Upper lobe of right lung (tissue), 1 donor: ENCODE data around the gene KRT79. TPM values are rescaled to one million over a fixed set of nuclear protein-coding genes. Genes with fewer than 3 reads are reported as not detected.

Experiments
- ATAC-seq: fragments of 200-7000 bp; cut with Tn5 transposase; one replicate; pipeline ENCODE4 v1.9.1; 2020; ENCODE audit warnings: mild to moderate bottlenecking, moderate library complexity
- DNase-seq: peaks from one replicate; pipeline ENCODE4 v3.0.0-alpha.2; 2020
- H3K27ac ChIP-seq: fragments of 200-600 bp; one replicate; pipeline ENCODE4 v1.8.0; 2022
- H3K27me3 ChIP-seq: fragments of 200-600 bp; one replicate; pipeline ENCODE4 v1.8.0; 2022; ENCODE audit warnings: mild to moderate bottlenecking
- H3K36me3 ChIP-seq: fragments of 200-600 bp; one replicate; pipeline ENCODE4 v1.8.0; 2022
- H3K4me1 ChIP-seq: fragments of 200-600 bp; one replicate; pipeline ENCODE4 v1.8.0; 2022
- H3K4me3 ChIP-seq: fragments of 200-600 bp; one replicate; pipeline ENCODE4 v1.8.0; 2022; ENCODE audit warnings: mild to moderate bottlenecking
- H3K9me3 ChIP-seq: fragments of 200-600 bp; one replicate; pipeline ENCODE4 v1.8.0; 2022
- intact Hi-C: fragments of 100-400 bp; cut with DNase I; formaldehyde crosslinking; loops from one replicate; pipeline ENCODE4 v1.11.0; 2022
- total RNA-seq: library from RNA; stranded (reverse); fragmentation: NEBNext Ultra II Directional; extraction: Animal tissue kit (Norgen Biotek cat#: 25700); gene quantifications from one replicate; pipeline ENCODE4 v1.2.1, GENCODE V29; 2021
- TF ChIP-seq, protein P1 (sequence below): fragments of 200-600 bp; IDR thresholded peaks from one replicate; pipeline ENCODE4 v1.8.0; 2022; ENCODE audit warnings: antibody characterized with exemption
- donor health status: DM: no; HTN: yes; CAD: no; lungs with severe emphysema.

The KRT79 gene
- total RNA-seq, 1 donor from 2014 or later, result 5.4 TPM

- Histone ChIP-seq H3K9me3 (no peaks in the 10 kb centered on the region), H3K27me3 (no peaks in the 10 kb centered on the region), H3K27ac (no peak overlapping the region), H3K4me1 (peaks cover 4% of the 10 kb centered on the region), H3K4me3 (no peak overlapping the region), H3K36me3 (no peaks in the 10 kb centered on the region)
- DNase-seq (peak; percentile 11), ATAC-seq (no peak)
- TF ChIP-seq, protein P1, sequence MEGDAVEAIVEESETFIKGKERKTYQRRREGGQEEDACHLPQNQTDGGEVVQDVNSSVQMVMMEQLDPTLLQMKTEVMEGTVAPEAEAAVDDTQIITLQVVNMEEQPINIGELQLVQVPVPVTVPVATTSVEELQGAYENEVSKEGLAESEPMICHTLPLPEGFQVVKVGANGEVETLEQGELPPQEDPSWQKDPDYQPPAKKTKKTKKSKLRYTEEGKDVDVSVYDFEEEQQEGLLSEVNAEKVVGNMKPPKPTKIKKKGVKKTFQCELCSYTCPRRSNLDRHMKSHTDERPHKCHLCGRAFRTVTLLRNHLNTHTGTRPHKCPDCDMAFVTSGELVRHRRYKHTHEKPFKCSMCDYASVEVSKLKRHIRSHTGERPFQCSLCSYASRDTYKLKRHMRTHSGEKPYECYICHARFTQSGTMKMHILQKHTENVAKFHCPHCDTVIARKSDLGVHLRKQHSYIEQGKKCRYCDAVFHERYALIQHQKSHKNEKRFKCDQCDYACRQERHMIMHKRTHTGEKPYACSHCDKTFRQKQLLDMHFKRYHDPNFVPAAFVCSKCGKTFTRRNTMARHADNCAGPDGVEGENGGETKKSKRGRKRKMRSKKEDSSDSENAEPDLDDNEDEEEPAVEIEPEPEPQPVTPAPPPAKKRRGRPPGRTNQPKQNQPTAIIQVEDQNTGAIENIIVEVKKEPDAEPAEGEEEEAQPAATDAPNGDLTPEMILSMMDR, result no peak
- intact Hi-C loops, result no loop called here
These were observed 24.9 kb downstream of the KRT79 start for GRCh38 chr12:52809166-52809565.

GRCh38 chr12:52808573-52809160, 25.4 kb downstream of the KRT79 start:
- DNase-seq (peak; percentile 48), ATAC-seq (no peak)
- H3K27me3 ChIP-seq, result no peaks in the 10 kb centered on the region
- TF ChIP-seq, protein P1, result no peak
- H3K36me3 ChIP-seq, result no peaks in the 10 kb centered on the region
- H3K4me1 ChIP-seq, result no peaks in the 10 kb centered on the region
- H3K27ac ChIP-seq, result no peak overlapping the region
- H3K9me3 ChIP-seq, result no peaks in the 10 kb centered on the region
- intact Hi-C loops, result no loop called here
- no peak overlapping the region for H3K4me3 ChIP-seq

DNA sequence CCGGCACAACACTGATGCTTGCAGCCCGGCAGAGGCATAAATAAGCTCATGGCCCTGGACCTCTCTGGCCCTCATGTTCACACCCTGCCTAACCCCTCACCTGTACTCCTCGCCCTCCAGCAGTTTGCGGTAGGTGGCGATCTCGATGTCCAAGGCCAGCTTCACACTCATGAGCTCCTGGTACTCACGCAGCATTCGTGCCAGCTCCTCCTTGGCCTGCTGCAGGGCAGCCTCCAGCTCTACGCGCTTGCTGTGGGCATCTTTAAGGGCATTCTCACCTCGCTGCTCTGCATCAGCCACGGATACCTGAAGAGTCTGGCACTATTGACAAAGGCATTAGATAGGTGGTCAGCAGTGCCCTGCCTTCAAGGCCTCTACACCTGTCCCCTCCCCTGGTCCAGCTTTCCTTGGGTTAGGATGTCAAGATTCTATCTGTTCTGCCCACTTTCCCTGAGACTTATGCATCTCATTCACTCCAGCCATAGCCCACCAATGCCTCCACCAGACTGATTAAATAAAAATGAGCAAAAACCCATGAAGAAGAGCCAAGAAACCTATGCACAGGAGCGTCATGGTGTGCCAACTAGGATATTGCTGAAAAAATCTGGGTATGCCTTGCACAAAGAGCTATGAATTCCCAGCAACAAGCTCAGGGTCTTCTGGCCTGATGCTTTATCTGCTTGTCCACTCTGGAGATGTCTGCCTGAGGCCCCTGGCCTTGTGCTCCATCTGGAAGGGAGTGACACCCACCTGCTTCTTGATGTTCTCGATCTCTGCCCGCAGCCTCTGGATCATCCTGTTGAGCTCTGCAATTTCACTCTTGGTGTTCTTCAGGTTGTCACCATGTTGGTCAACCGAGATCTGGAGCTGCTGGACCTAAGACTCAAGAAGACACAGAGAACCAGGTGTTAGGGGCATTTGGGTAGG, 26.3 kb downstream of the KRT79 start:
- no peaks in the 10 kb centered on the region for H3K27me3 ChIP-seq
- H3K4me3 ChIP-seq, result no peak overlapping the region
- TF ChIP-seq, protein P1, result no peak
- ATAC-seq, result no peak
- H3K9me3 ChIP-seq, result no peaks in the 10 kb centered on the region
- intact Hi-C loops, result no loop called here
- DNase-seq, result peak; percentile 38
- H3K36me3 ChIP-seq, result no peaks in the 10 kb centered on the region
- H3K4me1 ChIP-seq, result no peaks in the 10 kb centered on the region
- no peak overlapping the region for H3K27ac ChIP-seq

- no peaks in the 10 kb centered on the region for H3K4me1 ChIP-seq
- no peaks in the 10 kb centered on the region for H3K9me3 ChIP-seq
- no peak overlapping the region for H3K4me3 ChIP-seq
- ATAC-seq (no peak), DNase-seq (peak; percentile 39)
- intact Hi-C loops, result no loop called here
- H3K36me3 ChIP-seq, result no peaks in the 10 kb centered on the region
- no peaks in the 10 kb centered on the region for H3K27me3 ChIP-seq
- H3K27ac ChIP-seq, result no peak overlapping the region
- TF ChIP-seq, protein P1, result no peak
These were observed 27.1 kb downstream of the KRT79 start for GRCh38 chr12:52806821-52807543.

DNA sequence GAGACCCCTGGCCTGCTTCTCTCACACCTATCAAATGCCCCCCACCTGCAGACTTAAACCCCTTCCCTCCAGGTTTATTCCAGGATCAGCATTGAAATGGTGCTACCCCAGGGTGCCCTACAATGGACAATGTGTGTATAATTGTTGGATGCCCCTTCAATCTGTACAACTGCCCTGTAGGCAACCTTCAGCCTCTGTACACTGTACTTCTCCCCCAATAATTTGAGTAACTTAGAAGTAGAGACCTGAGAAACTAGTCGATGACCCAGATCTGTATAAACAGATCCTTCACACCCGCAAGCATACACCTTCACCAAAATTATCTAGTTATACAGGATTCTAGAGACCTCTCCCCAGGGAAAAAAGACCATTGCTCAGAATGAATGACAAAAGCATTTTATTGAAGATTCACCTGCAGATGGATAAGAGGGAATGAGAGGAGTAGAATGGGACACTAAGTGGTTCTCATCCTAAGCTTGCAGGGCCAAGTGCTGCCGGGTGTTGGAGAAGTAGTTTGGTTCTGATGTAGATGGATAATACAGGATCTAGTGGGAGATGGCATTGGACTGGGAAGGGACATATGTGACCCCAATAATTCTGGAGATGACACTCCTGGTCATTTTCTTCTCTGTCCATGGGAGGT, 27.8 kb downstream of the KRT79 start:
- ATAC-seq (no peak), DNase-seq (peak; percentile 3)
- no peak overlapping the region for H3K4me3 ChIP-seq
- H3K4me1 ChIP-seq, result no peaks in the 10 kb centered on the region
- no peaks in the 10 kb centered on the region for H3K9me3 ChIP-seq
- TF ChIP-seq, protein P1, result no peak
- H3K27ac ChIP-seq, result no peak overlapping the region
- no peaks in the 10 kb centered on the region for H3K36me3 ChIP-seq
- no peaks in the 10 kb centered on the region for H3K27me3 ChIP-seq
- intact Hi-C loops, result no loop called here
